KOPT-K1 (cell line): ENCODE results near the gene HMOX2.
A peak's percentile ranks its signal among the peaks of the same experiment; 100 is the strongest.

Experiments
- H3K27ac ChIP-seq: fragments of 200-600 bp; sonication (generic); 2 replicates; pipeline ENCODE4 v1.5.1; 2016; ENCODE audit warnings: antibody characterized with exemption, mild to moderate bottlenecking, low read depth, low read length; ENCODE audit not compliant: poor library complexity, severe bottlenecking
- H3K36me3 ChIP-seq: fragments of 200-600 bp; sonication (generic); 2 replicates; pipeline ENCODE4 v1.5.1; 2017; ENCODE audit warnings: antibody characterized with exemption, mild to moderate bottlenecking, low read length, moderate library complexity; ENCODE audit not compliant: insufficient read depth
- H3K9me3 ChIP-seq: fragments of 200-600 bp; sonication (generic); 2 replicates; pipeline ENCODE4 v1.5.1; 2017; ENCODE audit warnings: antibody characterized with exemption, low read length, mild to moderate bottlenecking; ENCODE audit not compliant: insufficient read depth, poor library complexity, severe bottlenecking

Gene HMOX2

GRCh38 chr16:4519274-4520058, 43.3 kb downstream of the HMOX2 start:
- Histone ChIP-seq H3K36me3 (no peaks in the 10 kb centered on the region), H3K9me3 (no peaks in the 10 kb centered on the region), H3K27ac (no peak overlapping the region)

DNA sequence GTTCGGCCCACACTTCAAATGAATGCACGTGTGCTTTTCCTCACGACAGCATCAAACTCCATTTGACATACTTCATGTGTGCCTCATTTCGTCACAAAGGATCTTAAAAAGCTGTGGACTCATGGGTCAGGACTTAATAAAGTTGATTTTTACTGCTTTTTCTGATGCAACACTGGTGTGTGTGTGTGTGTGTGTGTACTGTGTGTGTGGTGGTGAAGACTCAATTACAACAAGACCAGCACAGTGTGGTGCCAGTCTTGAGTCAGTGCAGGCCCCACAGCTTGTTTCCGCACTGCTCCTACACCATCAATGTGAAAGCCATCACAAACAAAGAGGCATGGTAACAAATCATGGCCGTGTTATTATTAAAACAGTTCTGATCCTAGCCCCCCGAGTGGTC, 44.7 kb downstream of the HMOX2 start:
- no peaks in the 10 kb centered on the region for H3K9me3 ChIP-seq
- no peaks in the 10 kb centered on the region for H3K36me3 ChIP-seq
- no peak overlapping the region for H3K27ac ChIP-seq

DNA sequence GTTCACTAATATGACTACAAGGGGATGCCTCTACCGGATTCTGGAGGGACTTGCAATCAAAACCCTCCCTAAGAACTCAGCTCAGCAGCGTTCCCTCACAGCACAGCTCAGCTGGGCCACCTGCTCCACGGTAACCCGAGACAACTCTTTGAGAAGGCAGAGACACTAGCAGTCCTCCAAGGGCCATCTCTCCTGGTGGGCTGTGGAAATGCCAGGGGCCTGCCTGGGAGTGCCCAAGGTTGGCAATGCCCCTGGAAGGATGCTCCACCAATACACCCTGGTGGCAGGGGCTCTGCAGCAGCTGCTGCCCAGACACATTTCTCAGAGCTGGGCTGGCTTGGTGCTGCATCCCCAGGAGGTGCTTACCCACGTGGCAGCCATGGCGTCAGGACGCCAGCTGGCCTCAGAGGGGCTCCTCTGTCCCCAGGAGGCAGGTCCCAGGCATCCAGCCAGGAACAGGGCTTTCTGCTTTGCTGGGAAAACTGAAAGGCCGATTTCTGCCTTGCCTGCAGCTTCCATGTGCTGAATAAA, 45.9 kb downstream of the HMOX2 start:
- Histone ChIP-seq H3K27ac (no peak overlapping the region), H3K36me3 (no peaks in the 10 kb centered on the region), H3K9me3 (no peaks in the 10 kb centered on the region)

DNA sequence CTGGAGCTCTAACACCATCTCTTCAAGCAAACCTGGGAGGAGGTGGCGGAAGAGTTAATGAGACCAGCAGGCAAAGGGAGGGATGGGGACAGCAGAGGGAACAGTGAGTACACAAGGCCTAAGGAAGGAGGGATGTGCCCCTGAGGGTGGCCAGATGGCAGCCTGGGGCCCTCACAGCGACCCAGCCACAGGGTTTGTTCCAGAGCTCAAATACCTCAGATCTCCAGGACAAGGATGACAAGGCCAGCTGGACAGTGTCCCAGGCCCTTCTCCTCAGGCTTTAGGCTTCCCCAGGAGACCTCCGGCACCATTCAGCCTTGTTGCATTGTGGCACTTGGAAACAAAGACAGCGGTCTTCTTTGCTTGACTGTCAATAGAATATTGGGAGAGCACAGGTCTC, 47.5 kb downstream of the HMOX2 start:
- H3K9me3 ChIP-seq: no peaks in the 10 kb centered on the region
- H3K27ac ChIP-seq: no peak overlapping the region
- no peaks in the 10 kb centered on the region for H3K36me3 ChIP-seq

GRCh38 chr16:4524571-4524970, 48.4 kb downstream of the HMOX2 start:
- Histone ChIP-seq H3K36me3 (no peaks in the 10 kb centered on the region), H3K9me3 (no peaks in the 10 kb centered on the region), H3K27ac (no peak overlapping the region)

GRCh38 chr16:4525069-4525468, 48.9 kb downstream of the HMOX2 start:
- H3K9me3 ChIP-seq: no peaks in the 10 kb centered on the region
- H3K36me3 ChIP-seq: no peaks in the 10 kb centered on the region
- H3K27ac ChIP-seq: no peak overlapping the region

GRCh38 chr16:4525634-4526277, 49.6 kb downstream of the HMOX2 start:
- Histone ChIP-seq H3K36me3 (no peaks in the 10 kb centered on the region), H3K9me3 (no peaks in the 10 kb centered on the region), H3K27ac (no peak overlapping the region)

GRCh38 chr16:4529085-4530060, 53.2 kb downstream of the HMOX2 start:
- H3K9me3 ChIP-seq: no peaks in the 10 kb centered on the region
- H3K36me3 ChIP-seq: no peaks in the 10 kb centered on the region
- H3K27ac ChIP-seq: peak overlapping the region; percentile 49

GRCh38 chr16:4531811-4532210, 55.6 kb downstream of the HMOX2 start:
- Histone ChIP-seq H3K9me3 (no peaks in the 10 kb centered on the region), H3K27ac (no peak overlapping the region), H3K36me3 (no peaks in the 10 kb centered on the region)

GRCh38 chr16:4532238-4532637, 56.0 kb downstream of the HMOX2 start:
- Histone ChIP-seq H3K27ac (no peak overlapping the region), H3K9me3 (no peaks in the 10 kb centered on the region), H3K36me3 (no peaks in the 10 kb centered on the region)

DNA sequence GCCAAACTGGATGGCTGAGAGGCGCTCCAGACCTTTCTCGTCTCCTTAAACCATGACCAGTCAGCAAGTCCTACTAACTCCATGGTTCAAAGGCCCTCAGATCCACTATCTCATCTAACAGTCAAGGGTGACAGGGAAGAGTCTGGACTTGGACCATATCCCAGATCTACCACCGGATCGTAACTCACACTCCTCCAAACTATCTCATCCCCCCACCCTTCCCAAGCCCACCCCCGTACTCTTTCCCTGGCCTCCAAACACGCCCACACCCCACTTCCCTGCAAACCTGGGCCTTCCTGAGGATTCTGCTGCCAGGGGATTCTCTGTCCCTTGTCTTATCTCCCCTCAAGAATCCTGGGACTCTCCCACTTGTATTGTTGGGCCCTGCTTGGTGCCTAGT, 57.3 kb downstream of the HMOX2 start:
- no peak overlapping the region for H3K27ac ChIP-seq
- no peaks in the 10 kb centered on the region for H3K9me3 ChIP-seq
- no peaks in the 10 kb centered on the region for H3K36me3 ChIP-seq

DNA sequence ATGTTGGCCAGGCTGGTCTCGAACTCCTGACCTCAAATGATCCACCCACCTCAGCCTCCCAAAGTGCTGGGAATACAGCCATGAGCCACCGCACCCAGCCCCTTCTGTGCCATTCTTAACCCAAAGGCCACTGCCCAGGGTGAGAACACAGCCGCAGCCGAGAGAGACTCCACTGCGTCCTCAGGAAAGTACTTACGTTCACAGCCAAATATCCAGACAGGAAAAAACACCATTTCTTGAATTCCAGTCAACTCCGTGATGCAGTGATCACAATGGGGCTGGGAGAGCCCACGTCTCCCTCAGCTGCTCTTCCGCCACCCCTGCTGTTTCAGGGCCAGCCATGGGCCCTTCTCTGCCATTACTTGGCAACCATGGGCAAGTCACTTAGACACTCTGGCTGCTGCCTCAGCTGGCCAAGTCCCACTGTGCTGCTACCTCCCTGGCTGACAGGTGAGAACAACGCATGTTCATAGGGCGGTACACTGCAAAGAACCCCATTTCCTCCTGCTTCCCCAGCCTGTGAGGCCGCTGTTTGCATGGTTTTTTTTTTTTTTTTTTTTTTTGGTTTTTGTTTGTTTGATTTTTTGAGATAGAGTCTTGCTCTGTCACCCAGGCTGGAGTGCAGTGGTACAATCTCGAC, 58.1 kb downstream of the HMOX2 start:
- no peak overlapping the region for H3K27ac ChIP-seq
- no peaks in the 10 kb centered on the region for H3K36me3 ChIP-seq
- peaks cover 4% of the 10 kb centered on the region for H3K9me3 ChIP-seq

DNA sequence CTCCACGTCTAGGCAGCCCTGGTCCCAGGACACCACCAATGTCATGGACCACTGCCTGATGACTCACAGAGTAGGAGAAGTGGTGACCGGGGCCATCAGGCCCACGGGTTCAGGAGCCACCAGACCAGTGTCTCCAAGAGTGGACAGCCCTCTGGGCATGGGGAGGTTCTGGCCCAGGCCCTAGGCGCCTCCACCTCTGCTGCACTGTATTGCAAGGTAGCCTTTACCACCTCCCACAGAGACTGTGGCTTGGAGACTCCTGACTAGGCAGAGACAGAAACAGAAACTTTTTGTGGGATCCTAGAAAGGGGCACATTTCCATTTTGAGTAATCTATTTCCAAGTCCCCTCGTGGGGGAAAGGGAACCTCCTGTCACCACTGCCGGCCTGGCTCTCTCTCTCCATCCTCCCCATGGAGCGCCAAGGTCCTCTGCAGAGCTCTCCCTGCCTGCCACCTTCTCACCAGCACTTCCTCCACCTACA, 59.5 kb downstream of the HMOX2 start:
- Histone ChIP-seq H3K9me3 (peaks cover 16% of the 10 kb centered on the region), H3K36me3 (no peaks in the 10 kb centered on the region), H3K27ac (no peak overlapping the region)

GRCh38 chr16:4536391-4537106, 60.4 kb downstream of the HMOX2 start:
- H3K9me3 ChIP-seq: peaks cover 16% of the 10 kb centered on the region
- H3K27ac ChIP-seq: no peak overlapping the region
- H3K36me3 ChIP-seq: no peaks in the 10 kb centered on the region
